ENCODE results near the gene ARFRP1. TPM values are rescaled to one million over a fixed set of nuclear protein-coding genes. Genes with fewer than 3 reads are reported as not detected.

The ARFRP1 gene
- total and polyA plus RNA-seq, 2 of the 13 experiments (the other 11 are each of a cell fraction or from before 2014, with no cell fraction given): 32.0 to 51.1 TPM

GRCh38 chr20:63745961-63746731 lies 38.4 kb upstream of the ARFRP1 start (continued):
- TF ChIP-seq NONO (IDR thresholded peaks at IDR 0.05) (no peak), NONO (CRISPR knock-in tag; conservative IDR thresholded peaks at IDR 0.05) (peak; percentile 56; the same call in 1 of the 2 replicates), ZNF564 (CRISPR knock-in tag; IDR thresholded peaks at IDR 0.05) (no peak), HES4 (CRISPR knock-in tag; IDR thresholded peaks at IDR 0.05; ENCODE audit: borderline replicate concordance) (no peak), DNMT3B (CRISPR knock-in tag; conservative IDR thresholded peaks at IDR 0.05) (no peak), TCF7 (IDR thresholded peaks at IDR 0.05; ENCODE audit: low read depth) (no peak), ZNF546 (CRISPR knock-in tag; conservative IDR thresholded peaks at IDR 0.05) (no peak), BHLHE40 (IDR thresholded peaks at IDR 0.05; ENCODE audit: low read length) (peak; percentile 5; the same call in 1 of the 2 replicates), ZNF414 (CRISPR knock-in tag; IDR thresholded peaks at IDR 0.05) (no peak), KDM1A (CRISPR knock-in tag; IDR thresholded peaks at IDR 0.05) (no peak), POLR2G (IDR thresholded peaks at IDR 0.05; ENCODE audit: low read depth, low read length) (peak; percentile 57; the same call in 1 of the 2 replicates), MAF1 (CRISPR knock-in tag; IDR thresholded peaks at IDR 0.05; ENCODE audit: borderline replicate concordance) (no peak), XRCC5 (optimal IDR thresholded peaks at IDR 0.05; ENCODE audit: low read length) (no peak), GMEB2 (CRISPR knock-in tag; IDR thresholded peaks at IDR 0.05; ENCODE audit: low read depth) (no peak), SATB2 (CRISPR knock-in tag; IDR thresholded peaks at IDR 0.05) (no peak), ZNF609 (CRISPR knock-in tag; IDR thresholded peaks at IDR 0.05; ENCODE audit: borderline replicate concordance) (no peak), ZNF614 (CRISPR knock-in tag; IDR thresholded peaks at IDR 0.05; ENCODE audit: borderline replicate concordance) (no peak), HIVEP1 (CRISPR knock-in tag; IDR thresholded peaks at IDR 0.05) (no peak), PAX8 (CRISPR knock-in tag; IDR thresholded peaks at IDR 0.05; ENCODE audit: borderline replicate concordance) (no peak)
- TF ChIP-seq, protein P1, sequence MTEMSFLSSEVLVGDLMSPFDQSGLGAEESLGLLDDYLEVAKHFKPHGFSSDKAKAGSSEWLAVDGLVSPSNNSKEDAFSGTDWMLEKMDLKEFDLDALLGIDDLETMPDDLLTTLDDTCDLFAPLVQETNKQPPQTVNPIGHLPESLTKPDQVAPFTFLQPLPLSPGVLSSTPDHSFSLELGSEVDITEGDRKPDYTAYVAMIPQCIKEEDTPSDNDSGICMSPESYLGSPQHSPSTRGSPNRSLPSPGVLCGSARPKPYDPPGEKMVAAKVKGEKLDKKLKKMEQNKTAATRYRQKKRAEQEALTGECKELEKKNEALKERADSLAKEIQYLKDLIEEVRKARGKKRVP (CRISPR knock-in tag; IDR thresholded peaks at IDR 0.05): peak in 1 of 2 experiments; percentile 53; a peak in 1 of 4 replicates
